Globus pallidus (tissue), 1 donor: Measurements from ENCODE around the gene TIPRL.
"Not testable (repeated sequence)": the region's sequence is repeated elsewhere in the genome, so short reads cannot be mapped to it uniquely, and the experiment has no call there.

ENCODE experiments used
- DNase-seq: peaks from one replicate; pipeline ENCODE4 v3.0.0-alpha.2; 2015; ENCODE audit warnings: low spot score

Gene TIPRL

GRCh38 chr1:168159251-168159650, 19.5 kb upstream of the TIPRL start:
- no peak for DNase-seq

- no peak for DNase-seq
These were observed 18.8 kb upstream of the TIPRL start for GRCh38 chr1:168159979-168160378.

- DNase-seq, result no peak
These were observed 17.3 kb upstream of the TIPRL start for GRCh38 chr1:168161459-168161858.

- DNase-seq, result no peak
These were observed 15.1 kb upstream of the TIPRL start for GRCh38 chr1:168163670-168164069.

- DNase-seq, result no peak
These were observed 14.0 kb upstream of the TIPRL start for GRCh38 chr1:168164771-168165170.

GRCh38 chr1:168167806-168168205, 11.0 kb upstream of the TIPRL start:
- no peak for DNase-seq

- DNase-seq, result no peak
These were observed 7.9 kb upstream of the TIPRL start for GRCh38 chr1:168170564-168171508.

GRCh38 chr1:168172250-168172915, 6.4 kb upstream of the TIPRL start:
- no peak for DNase-seq

GRCh38 chr1:168178227-168178637, 530 bp upstream of the TIPRL start:
- DNase-seq, result no peak

- DNase-seq, result peak; percentile 8
These were observed 831 bp downstream of the TIPRL start for GRCh38 chr1:168179438-168180147.

GRCh38 chr1:168180148-168180524, 1.4 kb downstream of the TIPRL start:
- peak; percentile 2 for DNase-seq

- not testable (repeated sequence) for DNase-seq
These were observed 2.4 kb downstream of the TIPRL start for GRCh38 chr1:168181063-168181720.

GRCh38 chr1:168187177-168187576, 8.4 kb downstream of the TIPRL start:
- no peak for DNase-seq

GRCh38 chr1:168190403-168190802, 11.6 kb downstream of the TIPRL start:
- DNase-seq, result no peak

GRCh38 chr1:168195199-168196135, 16.7 kb downstream of the TIPRL start:
- no peak for DNase-seq

- DNase-seq, result no peak
These were observed 20.3 kb downstream of the TIPRL start for GRCh38 chr1:168199056-168199455.

- DNase-seq, result no peak
These were observed 24.3 kb downstream of the TIPRL start for GRCh38 chr1:168202941-168203654.

GRCh38 chr1:168206111-168206510, 27.3 kb downstream of the TIPRL start:
- DNase-seq, result no peak

- DNase-seq, result not testable (repeated sequence)
These were observed 28.9 kb downstream of the TIPRL start for GRCh38 chr1:168207673-168208072.

GRCh38 chr1:168210312-168210711, 31.6 kb downstream of the TIPRL start:
- DNase-seq, result no peak
